ENCODE results near the gene BEST1.

- TF ChIP-seq CTCF (IDR thresholded peaks at IDR 0.05; ENCODE audit: low read depth, low read length) (no peak), POLR2A (IDR thresholded peaks at IDR 0.05; ENCODE audit: extremely low read depth, insufficient read length) (no peak), MYC (IDR thresholded peaks at IDR 0.05; ENCODE audit: low read depth, low read length) (no peak), MAX (IDR thresholded peaks at IDR 0.05; ENCODE audit: low read depth, low read length) (no peak)
These were observed 38.9 kb upstream of the BEST1 start for GRCh38 chr11:61911128-61911700.

Data from NB4 (cell line).